GM12878 (cell line): ENCODE measurements around the gene CSAD. TPM values are rescaled to one million over a fixed set of nuclear protein-coding genes. Genes with fewer than 3 reads are reported as not detected.

Experiments
- ATF7 ChIP-seq: fragments of 450-650 bp; IDR thresholded peaks from 2 replicates; pipeline ENCODE4 v1.6.1; 2016; ENCODE audit warnings: low read depth, mild to moderate bottlenecking
- CHD2 ChIP-seq: IDR thresholded peaks from 2 replicates; pipeline ENCODE4 v1.6.1; 2011; ENCODE audit warnings: low read depth, low read length, improper control_type of control experiment, borderline replicate concordance
- EED ChIP-seq: sonication (generic); IDR thresholded peaks from 2 replicates; pipeline ENCODE4 v1.6.1; 2016; ENCODE audit warnings: antibody characterized with exemption, low read depth
- EGR1 ChIP-seq, 2 experiments: IDR thresholded peaks; 1 replicate in 1 of 2; 2 replicates in 1 of 2; pipeline ENCODE4 v1.6.1; 2011 to 2012; ENCODE audit warnings: low read depth in 2 of 2, low read length in 2 of 2, borderline replicate concordance in 1 of 2, mild to moderate bottlenecking in 1 of 2, moderate library complexity in 1 of 2
- HDAC6 ChIP-seq: fragments of 200-600 bp; sonication (generic); IDR thresholded peaks from one replicate; pipeline ENCODE4 v1.8.0; 2017; ENCODE audit warnings: antibody characterized with exemption; ENCODE audit not compliant: unreplicated experiment
- HDGF ChIP-seq: fragments of 450-650 bp; IDR thresholded peaks from 2 replicates; pipeline ENCODE4 v1.6.1; 2016; ENCODE audit warnings: antibody characterized with exemption
- IKZF2 ChIP-seq, 2 experiments: fragments of 450-650 bp; IDR thresholded peaks; 2 replicates each; pipeline ENCODE4 v1.6.1; 2017; ENCODE audit warnings: mild to moderate bottlenecking in 2 of 2, moderate library complexity in 2 of 2
- JUND ChIP-seq: IDR thresholded peaks from 2 replicates; pipeline ENCODE4 v1.6.1; 2012; ENCODE audit warnings: low read depth, mild to moderate bottlenecking, low read length, improper control_type of control experiment, moderate library complexity
- MXI1 ChIP-seq: fragments of 150-350 bp; IDR thresholded peaks from 2 replicates; pipeline ENCODE4 v1.6.1; 2011; ENCODE audit warnings: low read depth, mild to moderate bottlenecking, inconsistent platforms, low read length, improper control_type of control experiment
- NR2C2 ChIP-seq: IDR thresholded peaks from 2 replicates; pipeline ENCODE4 v1.6.1; 2011; ENCODE audit warnings: borderline replicate concordance, low read depth; ENCODE audit not compliant: control insufficient read depth, insufficient read length
- RB1 ChIP-seq: fragments of 450-650 bp; formaldehyde crosslinking; IDR thresholded peaks from 2 replicates; pipeline ENCODE4 v1.6.1; 2017; ENCODE audit warnings: mild to moderate bottlenecking, borderline replicate concordance
- SUZ12 ChIP-seq: fragments of 200-600 bp; sonication (generic); IDR thresholded peaks from one replicate; pipeline ENCODE4 v1.6.1; 2018; ENCODE audit warnings: antibody characterized with exemption, mild to moderate bottlenecking; ENCODE audit not compliant: unreplicated experiment
- WRNIP1 ChIP-seq: IDR thresholded peaks from 2 replicates; pipeline ENCODE4 v1.6.1; 2011; ENCODE audit warnings: low read depth, low read length, improper control_type of control experiment, borderline replicate concordance
- polyA plus RNA-seq, 11 experiments: library from polyadenylated mRNA; depleted of rRNA in 4 of 11; unstranded in 6 of 11; stranded (reverse) in 5 of 11; fragments of >200 nt; fragmentation: Nextera tagmentation in 4 of 11; fragmentation: Illumina TruSeq in 1 of 11; extraction: Ambion mirVana in 4 of 11; extraction: Trizol in 1 of 11; gene quantifications; 1 replicate in 1 of 11; 2 replicates in 10 of 11; pipeline versions ENCODE4 v1.2.1 to v1.2.3, GENCODE V29; 2011 to 2016; ENCODE audit warnings: inconsistent platforms in 2 of 11, missing spikeins in 2 of 11, low read depth in 1 of 11
- total RNA-seq, 4 experiments: library from RNA; depleted of rRNA in 3 of 4; stranded (reverse); fragments of >200 nt in 3 of 4; fragmentation: Illumina TruSeq in 1 of 4; extraction: Trizol in 1 of 4; gene quantifications; 2 replicates each; pipeline versions ENCODE4 v1.2.1 to v1.2.3, GENCODE V29; 2013 to 2021
- TF ChIP-seq, protein P1 (sequence below): IDR thresholded peaks from 2 replicates; pipeline ENCODE4 v1.6.1; 2012; ENCODE audit warnings: mild to moderate bottlenecking, low read depth, low read length
- TF ChIP-seq, protein P2 (sequence below): IDR thresholded peaks from 2 replicates; pipeline ENCODE4 v1.6.1; 2011; ENCODE audit warnings: low read depth, low read length, improper control_type of control experiment, borderline replicate concordance
- TF ChIP-seq, protein P3 (sequence below): fragments of 450-650 bp; IDR thresholded peaks from 2 replicates; pipeline ENCODE4 v1.6.1; 2014; ENCODE audit warnings: mild to moderate bottlenecking
- TF ChIP-seq, protein P4 (sequence below): IDR thresholded peaks from 2 replicates; pipeline ENCODE4 v1.6.1; 2012; ENCODE audit warnings: low read depth, low read length, improper control_type of control experiment
- TF ChIP-seq, protein P5 (sequence below): fragments of 450-650 bp; IDR thresholded peaks from 2 replicates; pipeline ENCODE4 v1.6.1; 2018; ENCODE audit warnings: mild to moderate bottlenecking, low read depth, moderate library complexity; ENCODE audit not compliant: partially characterized antibody

Gene CSAD
- total and polyA plus RNA-seq, 10 of the 15 experiments (the other 5 are each of a cell fraction or from before 2014, with no cell fraction given) = 1.1 to 20.4 (median 6.2) TPM

DNA sequence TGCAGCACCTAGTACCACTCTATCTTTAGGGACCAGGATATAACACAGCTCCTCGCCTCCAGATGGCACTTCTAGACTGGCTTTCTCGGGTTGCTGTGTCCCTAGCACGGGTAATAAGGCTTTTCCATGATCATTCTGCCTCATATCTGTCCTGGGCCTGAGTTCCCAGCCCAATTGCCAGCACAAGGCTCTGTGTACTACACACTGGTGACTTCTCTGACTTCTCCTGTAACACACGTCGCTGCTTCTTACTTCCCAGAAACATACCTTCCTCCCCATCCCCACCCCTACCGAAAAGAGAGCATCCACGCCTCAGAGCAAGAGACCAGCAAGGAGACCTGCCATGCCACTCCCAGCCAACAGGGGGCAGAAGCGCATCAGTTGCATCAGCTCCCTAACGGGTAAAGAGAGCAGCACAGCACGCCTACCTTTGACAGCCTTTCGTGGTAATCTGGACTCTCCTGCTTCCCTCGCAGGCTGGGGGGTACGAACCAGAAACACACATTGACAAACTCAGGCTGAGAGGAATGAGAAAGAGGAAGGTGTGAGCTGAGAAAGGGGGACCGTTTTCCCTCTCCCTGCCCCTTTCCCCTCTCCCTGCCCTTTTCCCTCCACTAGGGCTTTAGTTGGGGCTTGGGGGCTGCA is 21.4 kb downstream of the CSAD start (continued):
- TF ChIP-seq SUZ12 (no peak), EGR1 (IDR thresholded peaks at IDR 0.05; ENCODE audit: borderline replicate concordance in 1 of 2, low read depth in 2 of 2, low read length in 2 of 2) (no peak), CHD2 (0 out of 2 replicates have a peak, but pooled peaks have one; percentile 13), IKZF2 (IDR thresholded peaks at IDR 0.05) (peak; percentile 10 to 17; a peak in 1 of 4 replicates), EED (0 out of 2 replicates have a peak, but pooled peaks have one; percentile 24), WRNIP1 (0 out of 2 replicates have a peak, but pooled peaks have one; percentile 88), JUND (no peak), NR2C2 (no peak), MXI1 (peak; percentile 45; the same call in 1 of the 2 replicates), ATF7 (peak; percentile 29; the same call in 1 of the 2 replicates), HDGF (peak; percentile 97), RB1 (peak; percentile 75; the same call in 1 of the 2 replicates), HDAC6 (no peak)
- TF ChIP-seq, protein P1, sequence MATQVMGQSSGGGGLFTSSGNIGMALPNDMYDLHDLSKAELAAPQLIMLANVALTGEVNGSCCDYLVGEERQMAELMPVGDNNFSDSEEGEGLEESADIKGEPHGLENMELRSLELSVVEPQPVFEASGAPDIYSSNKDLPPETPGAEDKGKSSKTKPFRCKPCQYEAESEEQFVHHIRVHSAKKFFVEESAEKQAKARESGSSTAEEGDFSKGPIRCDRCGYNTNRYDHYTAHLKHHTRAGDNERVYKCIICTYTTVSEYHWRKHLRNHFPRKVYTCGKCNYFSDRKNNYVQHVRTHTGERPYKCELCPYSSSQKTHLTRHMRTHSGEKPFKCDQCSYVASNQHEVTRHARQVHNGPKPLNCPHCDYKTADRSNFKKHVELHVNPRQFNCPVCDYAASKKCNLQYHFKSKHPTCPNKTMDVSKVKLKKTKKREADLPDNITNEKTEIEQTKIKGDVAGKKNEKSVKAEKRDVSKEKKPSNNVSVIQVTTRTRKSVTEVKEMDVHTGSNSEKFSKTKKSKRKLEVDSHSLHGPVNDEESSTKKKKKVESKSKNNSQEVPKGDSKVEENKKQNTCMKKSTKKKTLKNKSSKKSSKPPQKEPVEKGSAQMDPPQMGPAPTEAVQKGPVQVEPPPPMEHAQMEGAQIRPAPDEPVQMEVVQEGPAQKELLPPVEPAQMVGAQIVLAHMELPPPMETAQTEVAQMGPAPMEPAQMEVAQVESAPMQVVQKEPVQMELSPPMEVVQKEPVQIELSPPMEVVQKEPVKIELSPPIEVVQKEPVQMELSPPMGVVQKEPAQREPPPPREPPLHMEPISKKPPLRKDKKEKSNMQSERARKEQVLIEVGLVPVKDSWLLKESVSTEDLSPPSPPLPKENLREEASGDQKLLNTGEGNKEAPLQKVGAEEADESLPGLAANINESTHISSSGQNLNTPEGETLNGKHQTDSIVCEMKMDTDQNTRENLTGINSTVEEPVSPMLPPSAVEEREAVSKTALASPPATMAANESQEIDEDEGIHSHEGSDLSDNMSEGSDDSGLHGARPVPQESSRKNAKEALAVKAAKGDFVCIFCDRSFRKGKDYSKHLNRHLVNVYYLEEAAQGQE = no peak
- TF ChIP-seq, protein P2, sequence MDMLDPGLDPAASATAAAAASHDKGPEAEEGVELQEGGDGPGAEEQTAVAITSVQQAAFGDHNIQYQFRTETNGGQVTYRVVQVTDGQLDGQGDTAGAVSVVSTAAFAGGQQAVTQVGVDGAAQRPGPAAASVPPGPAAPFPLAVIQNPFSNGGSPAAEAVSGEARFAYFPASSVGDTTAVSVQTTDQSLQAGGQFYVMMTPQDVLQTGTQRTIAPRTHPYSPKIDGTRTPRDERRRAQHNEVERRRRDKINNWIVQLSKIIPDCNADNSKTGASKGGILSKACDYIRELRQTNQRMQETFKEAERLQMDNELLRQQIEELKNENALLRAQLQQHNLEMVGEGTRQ = no peak
- TF ChIP-seq, protein P3, sequence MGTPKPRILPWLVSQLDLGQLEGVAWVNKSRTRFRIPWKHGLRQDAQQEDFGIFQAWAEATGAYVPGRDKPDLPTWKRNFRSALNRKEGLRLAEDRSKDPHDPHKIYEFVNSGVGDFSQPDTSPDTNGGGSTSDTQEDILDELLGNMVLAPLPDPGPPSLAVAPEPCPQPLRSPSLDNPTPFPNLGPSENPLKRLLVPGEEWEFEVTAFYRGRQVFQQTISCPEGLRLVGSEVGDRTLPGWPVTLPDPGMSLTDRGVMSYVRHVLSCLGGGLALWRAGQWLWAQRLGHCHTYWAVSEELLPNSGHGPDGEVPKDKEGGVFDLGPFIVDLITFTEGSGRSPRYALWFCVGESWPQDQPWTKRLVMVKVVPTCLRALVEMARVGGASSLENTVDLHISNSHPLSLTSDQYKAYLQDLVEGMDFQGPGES = no peak; the same call in 1 of the 2 replicates
- TF ChIP-seq, protein P4, sequence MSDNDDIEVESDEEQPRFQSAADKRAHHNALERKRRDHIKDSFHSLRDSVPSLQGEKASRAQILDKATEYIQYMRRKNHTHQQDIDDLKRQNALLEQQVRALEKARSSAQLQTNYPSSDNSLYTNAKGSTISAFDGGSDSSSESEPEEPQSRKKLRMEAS = peak; percentile 82
- TF ChIP-seq, protein P5, sequence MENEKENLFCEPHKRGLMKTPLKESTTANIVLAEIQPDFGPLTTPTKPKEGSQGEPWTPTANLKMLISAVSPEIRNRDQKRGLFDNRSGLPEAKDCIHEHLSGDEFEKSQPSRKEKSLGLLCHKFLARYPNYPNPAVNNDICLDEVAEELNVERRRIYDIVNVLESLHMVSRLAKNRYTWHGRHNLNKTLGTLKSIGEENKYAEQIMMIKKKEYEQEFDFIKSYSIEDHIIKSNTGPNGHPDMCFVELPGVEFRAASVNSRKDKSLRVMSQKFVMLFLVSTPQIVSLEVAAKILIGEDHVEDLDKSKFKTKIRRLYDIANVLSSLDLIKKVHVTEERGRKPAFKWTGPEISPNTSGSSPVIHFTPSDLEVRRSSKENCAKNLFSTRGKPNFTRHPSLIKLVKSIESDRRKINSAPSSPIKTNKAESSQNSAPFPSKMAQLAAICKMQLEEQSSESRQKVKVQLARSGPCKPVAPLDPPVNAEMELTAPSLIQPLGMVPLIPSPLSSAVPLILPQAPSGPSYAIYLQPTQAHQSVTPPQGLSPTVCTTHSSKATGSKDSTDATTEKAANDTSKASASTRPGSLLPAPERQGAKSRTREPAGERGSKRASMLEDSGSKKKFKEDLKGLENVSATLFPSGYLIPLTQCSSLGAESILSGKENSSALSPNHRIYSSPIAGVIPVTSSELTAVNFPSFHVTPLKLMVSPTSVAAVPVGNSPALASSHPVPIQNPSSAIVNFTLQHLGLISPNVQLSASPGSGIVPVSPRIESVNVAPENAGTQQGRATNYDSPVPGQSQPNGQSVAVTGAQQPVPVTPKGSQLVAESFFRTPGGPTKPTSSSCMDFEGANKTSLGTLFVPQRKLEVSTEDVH = no peak
